CD4-positive, alpha-beta T cell treated with Interleukin-2 at 100 ng/mL for 4 hours (primary cell): ENCODE results near the gene NPB.

Source experiments
- DNase-seq: peaks from one replicate; pipeline ENCODE4 v3.0.0-alpha.2; 2020; ENCODE audit warnings: low spot score

The NPB gene

GRCh38 chr17:81941484-81942166 lies 39.6 kb downstream of the NPB start:
- DNase-seq = no peak

GRCh38 chr17:81942167-81942553 lies 40.1 kb downstream of the NPB start:
- no peak for DNase-seq

- no peak for DNase-seq
Measured at GRCh38 chr17:81944858-81945257, 42.8 kb downstream of the NPB start.

GRCh38 chr17:81947189-81947588 lies 45.2 kb downstream of the NPB start, which contains the start of gene MYADML2:
Gene MYADML2 (minus strand): TSS chr17:81947233. CDS start chr17:81941741, 5,492 bp downstream.
- no peak for DNase-seq

GRCh38 chr17:81948635-81949378 lies 46.8 kb downstream of the NPB start:
- no peak for DNase-seq

GRCh38 chr17:81950501-81950900 lies 48.5 kb downstream of the NPB start:
- DNase-seq = no peak

GRCh38 chr17:81951785-81952684 lies 50.0 kb downstream of the NPB start:
- no peak for DNase-seq
